ENCODE data around the gene SERPING1.

The SERPING1 gene

DNA sequence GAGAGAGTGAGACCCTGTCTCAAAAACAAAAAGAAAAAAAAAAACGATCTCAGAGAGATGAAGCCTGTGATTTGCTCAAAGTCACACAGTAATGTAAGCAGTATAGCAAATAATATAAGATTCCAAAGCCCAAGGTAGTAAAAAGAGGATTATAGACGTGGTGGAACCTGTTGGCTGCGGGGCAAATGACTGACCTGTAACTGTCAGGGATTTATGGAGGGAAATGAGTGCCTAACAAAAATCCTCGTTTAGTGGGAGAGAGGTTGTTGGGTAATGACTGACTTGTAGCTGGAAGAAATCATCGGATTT lies 59.4 kb downstream of the SERPING1 start:
- DNase-seq, result no peak

DNA sequence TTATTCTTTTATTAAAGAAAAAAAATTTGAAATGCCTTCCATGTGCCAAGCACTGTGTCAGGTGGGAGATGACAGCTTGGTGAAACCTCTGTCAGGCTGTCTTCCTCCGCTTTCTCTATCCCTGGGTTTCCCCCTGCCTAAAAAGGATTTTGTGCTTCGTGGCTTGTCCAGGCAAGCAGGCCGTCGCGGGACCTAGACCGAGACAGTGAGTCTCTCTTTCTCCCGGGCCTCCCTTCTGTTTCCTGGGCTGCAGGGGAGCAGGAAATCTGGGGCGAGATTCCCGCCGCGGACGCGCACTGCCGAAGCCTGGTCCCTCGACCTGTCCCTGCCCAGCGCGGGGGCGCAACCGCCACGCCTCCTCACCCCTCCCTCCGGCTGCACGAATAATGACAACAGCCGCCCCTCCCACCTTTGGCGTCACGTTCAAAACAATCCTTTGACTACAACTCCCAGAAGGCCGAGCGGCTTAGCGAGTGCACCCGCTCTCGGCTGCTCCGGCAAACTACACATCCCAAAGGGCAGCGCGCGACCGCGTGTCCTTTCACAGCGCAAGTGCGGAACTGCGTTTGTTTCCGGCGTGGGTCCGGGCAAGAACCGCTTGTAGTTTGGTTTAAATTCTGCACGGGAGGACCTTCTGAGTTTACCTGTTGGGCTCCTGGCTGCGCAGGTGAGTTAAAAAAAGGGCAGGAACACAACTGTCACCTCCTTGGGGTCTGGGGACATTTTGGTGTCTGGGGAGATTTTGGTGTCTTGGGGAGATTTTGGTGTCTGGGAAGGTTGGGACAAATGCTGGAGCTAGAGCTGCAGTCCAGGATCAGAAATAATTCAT lies 59.9 kb downstream of the SERPING1 start, which contains the start of gene CLP1:
TSS of gene CLP1 (plus strand) at position 569 of the 829 bp plus-strand sequence. CDS start 1,715 bp downstream, outside the sequence.
- DNase-seq, result peak; percentile 99

DNA sequence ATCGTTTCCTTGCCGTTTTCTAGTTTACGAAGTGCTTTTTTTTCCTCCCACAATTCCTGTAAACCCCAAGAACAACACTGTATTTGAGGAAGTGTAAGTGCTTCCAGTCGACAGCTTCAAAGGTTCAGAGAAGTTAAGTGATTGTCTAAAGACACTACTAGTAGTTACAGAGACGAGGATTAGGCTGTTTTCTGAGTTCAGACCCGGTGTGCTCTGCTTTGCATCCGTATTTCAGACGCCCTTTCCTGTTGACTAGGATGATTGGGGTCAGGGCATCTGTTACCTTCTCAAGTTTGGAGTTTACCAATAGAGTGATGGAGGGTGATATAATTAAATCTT lies 60.5 kb downstream of the SERPING1 start:
- no peak for DNase-seq

DNA sequence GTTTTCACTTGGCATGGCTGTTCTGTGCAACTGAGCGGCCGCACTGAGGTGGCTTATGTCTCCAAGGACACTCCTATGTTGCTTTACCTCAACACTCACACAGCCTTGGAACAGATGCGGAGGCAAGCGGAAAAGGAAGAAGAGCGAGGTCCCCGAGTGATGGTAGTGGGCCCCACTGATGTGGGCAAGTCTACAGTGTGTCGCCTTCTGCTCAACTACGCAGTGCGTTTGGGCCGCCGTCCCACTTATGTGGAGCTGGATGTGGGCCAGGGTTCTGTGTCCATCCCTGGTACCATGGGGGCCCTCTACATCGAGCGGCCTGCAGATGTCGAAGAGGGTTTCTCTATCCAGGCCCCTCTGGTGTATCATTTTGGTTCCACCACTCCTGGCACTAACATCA lies 62.2 kb downstream of the SERPING1 start:
- DNase-seq, result no peak

DNA sequence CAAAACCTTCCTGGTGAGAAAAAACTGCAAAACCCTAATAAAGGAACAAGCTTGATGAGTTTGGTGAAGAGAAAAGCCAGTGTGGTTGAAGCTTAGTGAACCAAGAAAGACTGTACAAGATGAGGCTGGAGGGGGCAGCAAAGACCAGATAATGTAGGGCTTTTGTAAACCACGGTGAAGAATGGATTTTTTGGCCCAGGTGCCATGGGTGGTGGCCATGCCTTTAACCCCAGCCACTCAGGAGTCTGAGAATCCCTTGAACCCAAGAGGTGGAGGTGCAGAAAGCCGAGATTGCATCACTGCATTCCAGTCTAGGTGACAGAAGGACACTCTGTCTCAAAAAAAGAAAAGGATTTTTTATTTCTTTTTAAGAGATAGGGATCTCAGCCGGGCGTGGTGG lies 65.4 kb downstream of the SERPING1 start:
- no peak for DNase-seq

DNA sequence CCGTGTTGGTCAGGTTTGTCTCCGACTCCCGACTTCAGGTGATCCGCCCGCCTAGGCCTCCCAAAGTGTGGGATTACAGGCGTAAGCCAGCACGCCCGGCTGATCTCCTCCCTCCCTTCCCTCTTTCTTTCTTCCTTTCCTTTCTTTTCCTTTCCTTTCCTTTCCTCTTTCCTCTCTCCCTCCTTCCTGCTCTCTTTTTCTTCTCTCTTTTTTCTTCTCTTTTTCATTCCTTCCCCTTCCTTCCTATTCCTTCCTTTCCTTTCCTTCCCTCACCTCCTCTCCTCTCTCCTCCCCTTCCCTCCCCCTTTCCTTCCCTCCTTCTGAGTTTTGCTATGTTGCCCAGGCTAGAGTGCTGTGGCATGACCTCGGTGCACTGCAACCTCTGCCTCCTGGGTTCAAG lies 66.5 kb downstream of the SERPING1 start:
- DNase-seq, result no peak

All from stimulated activated CD4-positive, alpha-beta T cell treated with anti-CD3 and anti-CD28 coated beads, Interleukin-4, amount 100 ng/mL, for 24 hours (primary cell).